ENCODE measurements around the gene COA7.

GRCh38 chr1:52739699-52740467 lies 41.7 kb upstream of the COA7 start:
- TF ChIP-seq CTCF (IDR thresholded peaks at IDR 0.05 in 4 of 5, conservative IDR thresholded peaks at IDR 0.05 in 1 of 5): no peak
- no peak for TF ChIP-seq POLR2A (IDR thresholded peaks at IDR 0.05)

Measured in gastrocnemius medialis (tissue), 4 donors.